Endothelial cell of umbilical vein (primary cell): ENCODE data around the gene UQCRH. TPM values are rescaled to one million over a fixed set of nuclear protein-coding genes. Genes with fewer than 3 reads are reported as not detected.

Source experiments
- BruUV-seq: library from RNA; stranded (reverse); fragments of 400-500 nt; replicated peaks from 2 replicates; lab custom pipeline; 2021; lab: Mats Ljungman, UMichigan
- CTCF ChIA-PET: fragments of 300-600, 350-600 bp; sonication (Branson Sonifier 250); formaldehyde crosslinking; loops from one replicate; lab custom pipeline; 2021; ENCODE audit warnings: antibody characterized with exemption, inconsistent platforms; lab: Charles Lee
- POLR2A ChIA-PET: fragments of 300-600, 350-600 bp; sonication (Branson Sonifier 250); formaldehyde crosslinking; loops from one replicate; lab custom pipeline; 2021; ENCODE audit warnings: antibody characterized with exemption, inconsistent platforms; lab: Charles Lee
- DNase-seq: peaks from one replicate; pipeline ENCODE4 v3.0.0-alpha.2; 2011; ENCODE audit warnings: low read depth, low spot score
- FAIRE-seq: peaks from 2 replicates; lab custom pipeline; 2011; peaks lifted over from hg19 to GRCh38; lab: Jason Lieb, UNC
- H2AFZ ChIP-seq: 2 replicates; pipeline ENCODE4 v1.6.0; 2012; ENCODE audit warnings: low read depth, low read length, control low read depth, inconsistent platforms
- H3K27ac ChIP-seq: 2 replicates; pipeline ENCODE4 v1.5.1; 2011; ENCODE audit warnings: low read depth, mild to moderate bottlenecking, control low read depth, low read length, moderate library complexity; ENCODE audit not compliant: insufficient read depth
- H3K27me3 ChIP-seq, 2 experiments: 2 replicates each; pipeline versions ENCODE4 v1.6.0 to v1.6.1; 2011; ENCODE audit warnings: low read length in 2 of 2, mixed read lengths in 1 of 2; ENCODE audit not compliant: control insufficient read depth in 2 of 2, insufficient read depth in 2 of 2
- H3K36me3 ChIP-seq, 2 experiments: 2 replicates in 1 of 2; 3 replicates in 1 of 2; pipeline ENCODE4 v1.5.1; 2011; ENCODE audit warnings: low read length in 2 of 2, mild to moderate bottlenecking in 1 of 2, moderate library complexity in 1 of 2; ENCODE audit not compliant: control insufficient read depth in 2 of 2, insufficient read depth in 2 of 2; ENCODE audit errors: extremely low read depth in 1 of 2
- H3K4me1 ChIP-seq: 3 replicates; pipeline ENCODE4 v1.5.1; 2011; ENCODE audit warnings: mild to moderate bottlenecking, low read length; ENCODE audit not compliant: control insufficient read depth, insufficient read depth; ENCODE audit errors: extremely low read depth
- H3K4me2 ChIP-seq: 2 replicates; pipeline ENCODE4 v1.6.1; 2011; ENCODE audit warnings: low read length, control low read depth, mixed read lengths; ENCODE audit not compliant: insufficient read depth
- H3K4me3 ChIP-seq, 3 experiments: fragments of 200-600 bp in 1 of 3; sonication (generic), shearing (Covaris generic) in 1 of 3; replicated peaks in 1 of 3; 2 replicates each; pipeline ENCODE4 v1.5.1; 2011 to 2016; ENCODE audit warnings: control low read depth in 3 of 3, low read length in 3 of 3, mild to moderate bottlenecking in 2 of 3, inconsistent platforms in 1 of 3, low read depth in 1 of 3, moderate library complexity in 1 of 3; ENCODE audit not compliant: insufficient read depth in 1 of 3
- H3K79me2 ChIP-seq: 2 replicates; pipeline ENCODE4 v1.6.0; 2012; ENCODE audit warnings: low read length, inconsistent platforms; ENCODE audit not compliant: control insufficient read depth, insufficient read depth
- H3K9ac ChIP-seq: replicated peaks from 2 replicates; pipeline ENCODE3; 2011; ENCODE audit warnings: low read length, control low read depth; ENCODE audit not compliant: insufficient read depth; ENCODE audit errors: extremely low read depth
- H3K9me1 ChIP-seq: replicated peaks from 3 replicates; pipeline ENCODE4 v1.6.0; 2011; ENCODE audit warnings: mild to moderate bottlenecking, low read length; ENCODE audit not compliant: control insufficient read depth, insufficient read depth; ENCODE audit errors: extremely low read depth
- H3K9me3 ChIP-seq: replicated peaks from 2 replicates; pipeline ENCODE4 v1.5.1; 2012; ENCODE audit warnings: low read length, inconsistent platforms; ENCODE audit not compliant: control insufficient read depth, insufficient read depth
- H4K20me1 ChIP-seq: replicated peaks from 2 replicates; pipeline ENCODE3; 2011; ENCODE audit warnings: mild to moderate bottlenecking, low read length; ENCODE audit not compliant: control insufficient read depth, insufficient read depth; ENCODE audit errors: extremely low read depth
- CTCF ChIP-seq, 2 donors: IDR thresholded peaks; 1 replicate in 1 of 2; 2 replicates in 1 of 2; pipeline ENCODE4 v1.5.1; 2011; ENCODE audit warnings: low read length in 2 of 2, mild to moderate bottlenecking in 2 of 2, moderate library complexity in 2 of 2, control low read depth in 1 of 2, inconsistent platforms in 1 of 2, low read depth in 1 of 2; ENCODE audit not compliant: insufficient read depth in 1 of 2; ENCODE audit errors: extremely low read depth in 1 of 2
- EZH2 ChIP-seq: IDR thresholded peaks from 2 replicates; pipeline ENCODE4 v1.6.1; 2012; ENCODE audit warnings: borderline replicate concordance, low read depth, mild to moderate bottlenecking, moderate library complexity, low read length, inconsistent platforms; ENCODE audit not compliant: severe bottlenecking
- FOS ChIP-seq: IDR thresholded peaks from 2 replicates; pipeline ENCODE4 v1.6.1; 2011; ENCODE audit warnings: mild to moderate bottlenecking, low read length, moderate library complexity, borderline replicate concordance; ENCODE audit not compliant: insufficient read depth
- GATA2 ChIP-seq: IDR thresholded peaks from 2 replicates; pipeline ENCODE4 v1.7.0; 2011; ENCODE audit warnings: low read depth, mild to moderate bottlenecking, moderate library complexity, mixed read lengths, low read length; ENCODE audit not compliant: insufficient read length, insufficient read depth
- JUN ChIP-seq: IDR thresholded peaks from 2 replicates; pipeline ENCODE4 v1.6.1; 2011; ENCODE audit warnings: borderline replicate concordance, low read depth; ENCODE audit not compliant: insufficient read length, insufficient read depth
- MAX ChIP-seq: IDR thresholded peaks from 2 replicates; pipeline ENCODE4 v1.6.1; 2011; ENCODE audit not compliant: insufficient read depth, insufficient read length
- MYC ChIP-seq: IDR thresholded peaks from one replicate; pipeline ENCODE4 v1.6.1; 2011; ENCODE audit warnings: mild to moderate bottlenecking, low read depth, low read length
- POLR2A ChIP-seq: IDR thresholded peaks from 2 replicates; pipeline ENCODE4 v1.6.1; 2012; ENCODE audit warnings: low read depth, mild to moderate bottlenecking, control low read depth, low read length
- POLR2AphosphoS5 ChIP-seq: IDR thresholded peaks from 2 replicates; pipeline ENCODE4 v1.6.1; 2012; ENCODE audit warnings: low read depth, mild to moderate bottlenecking, control low read depth, low read length, moderate library complexity; ENCODE audit not compliant: insufficient read depth
- dilution Hi-C: fragments of 300-500 bp; cut with MboI; formaldehyde crosslinking; loops from one replicate; pipeline ENCODE4 v1.15.0; 2019; ENCODE audit warnings: low sequenced_read_pairs; ENCODE audit not compliant: extremely low pct_ligation_motif_present
- intact Hi-C: fragments of 100-400 bp; cut with micrococcal nuclease; formaldehyde crosslinking; loops from one replicate; pipeline ENCODE4 v1.10.0; 2022
- polyA plus RNA-seq, 4 experiments: library from polyadenylated mRNA; depleted of rRNA in 3 of 4; stranded (reverse) in 3 of 4; unstranded in 1 of 4; fragments of >200 nt; gene quantifications; 2 replicates each; pipeline versions ENCODE4 v1.2.1 to v1.2.3, GENCODE V29; 2011 to 2012; ENCODE audit warnings: missing spikeins in 1 of 4
- total RNA-seq: library from RNA; stranded (reverse); gene quantifications from 2 replicates; pipeline ENCODE4 v1.2.3, GENCODE V29; 2021

The UQCRH gene
- total and polyA plus RNA-seq, 2 donors (not counting 3 experiments of a cell fraction or from before 2014, with no cell fraction given), result 253 to 527 TPM

GRCh38 chr1:46285730-46286477, 17.6 kb upstream of the UQCRH start:
- H3K4me1 ChIP-seq, result peaks cover 9% of the 10 kb centered on the region
- H3K9me1 ChIP-seq, result no peaks in the 10 kb centered on the region
- H3K9me3 ChIP-seq, result no peaks in the 10 kb centered on the region
- H4K20me1 ChIP-seq, result no peaks in the 10 kb centered on the region
- FAIRE-seq, result no peak
- H3K36me3 ChIP-seq, result peaks cover 0 to 25% of the 10 kb centered on the region in 2 experiments
- H3K9ac ChIP-seq, result no peak overlapping the region
- TF ChIP-seq POLR2A (no peak), MAX (no peak), FOS (no peak)
- no peak overlapping the region for H3K4me3 ChIP-seq
- H3K27me3 ChIP-seq, result no peaks in the 10 kb centered on the region
- ChIA-PET POLR2A (no interaction called here), CTCF (interaction anchor here (1.4 kb wide), 1 partner anchor 63 kb away, joined by 3 read pairs; no protein-coding TSS in a partner anchor)
- dilution Hi-C loops, result no loop called here
- no peaks in the 10 kb centered on the region for H3K79me2 ChIP-seq
- intact Hi-C loops, result no loop called here
- no peak for DNase-seq
- H2AFZ ChIP-seq, result no peak overlapping the region
- no peak overlapping the region for H3K27ac ChIP-seq
- no peak overlapping the region for H3K4me2 ChIP-seq
- TSS peak; percentile 46 for BruUV-seq

GRCh38 chr1:46288485-46289133, 14.9 kb upstream of the UQCRH start:
- Histone ChIP-seq H3K27me3 (no peaks in the 10 kb centered on the region), H2AFZ (no peak overlapping the region), H3K27ac (no peak overlapping the region), H3K36me3 (peaks cover 3 to 19% of the 10 kb centered on the region in 2 experiments), H3K4me3 (no peak overlapping the region), H3K9me1 (no peaks in the 10 kb centered on the region), H3K4me1 (peaks cover 9% of the 10 kb centered on the region), H3K79me2 (no peaks in the 10 kb centered on the region), H3K9me3 (no peaks in the 10 kb centered on the region), H4K20me1 (no peaks in the 10 kb centered on the region), H3K9ac (no peak overlapping the region), H3K4me2 (no peak overlapping the region)
- BruUV-seq, result no TSS peak
- ChIA-PET CTCF (interaction anchor here (1.0 kb wide), 1 partner anchor 14 kb away, joined by 3 read pairs; no protein-coding TSS in a partner anchor), POLR2A (interaction anchor here (0.6 kb wide), 1 partner anchor 21 kb away, joined by 3 read pairs; no protein-coding TSS in a partner anchor)
- peak; percentile 50 for FAIRE-seq
- TF ChIP-seq JUN (no peak), EZH2 (no peak), POLR2A (no peak), GATA2 (no peak), CTCF (IDR thresholded peaks at IDR 0.05; ENCODE audit: extremely low read depth in 1 of 2, insufficient read depth in 1 of 2, low read depth in 1 of 2, low read length in 2 of 2) (no peak), FOS (no peak), POLR2AphosphoS5 (no peak), MYC (no peak), MAX (no peak)
- DNase-seq, result peak; percentile 24
- intact Hi-C loops (no loop called here), dilution Hi-C loops (no loop called here)
